Activated naive CD4-positive, alpha-beta T cell treated with Interleukin-2 at 50 U/mL for 16 hours (primary cell): ENCODE results near the gene OR6C65.

Source experiments
- DNase-seq: peaks from one replicate; pipeline ENCODE4 v3.0.0-alpha.2; 2020

Gene OR6C65

GRCh38 chr12:55448825-55449224 is 48.5 kb downstream of the OR6C65 start:
- no peak for DNase-seq
